Measurements from ENCODE around the gene CHST3.

DNA sequence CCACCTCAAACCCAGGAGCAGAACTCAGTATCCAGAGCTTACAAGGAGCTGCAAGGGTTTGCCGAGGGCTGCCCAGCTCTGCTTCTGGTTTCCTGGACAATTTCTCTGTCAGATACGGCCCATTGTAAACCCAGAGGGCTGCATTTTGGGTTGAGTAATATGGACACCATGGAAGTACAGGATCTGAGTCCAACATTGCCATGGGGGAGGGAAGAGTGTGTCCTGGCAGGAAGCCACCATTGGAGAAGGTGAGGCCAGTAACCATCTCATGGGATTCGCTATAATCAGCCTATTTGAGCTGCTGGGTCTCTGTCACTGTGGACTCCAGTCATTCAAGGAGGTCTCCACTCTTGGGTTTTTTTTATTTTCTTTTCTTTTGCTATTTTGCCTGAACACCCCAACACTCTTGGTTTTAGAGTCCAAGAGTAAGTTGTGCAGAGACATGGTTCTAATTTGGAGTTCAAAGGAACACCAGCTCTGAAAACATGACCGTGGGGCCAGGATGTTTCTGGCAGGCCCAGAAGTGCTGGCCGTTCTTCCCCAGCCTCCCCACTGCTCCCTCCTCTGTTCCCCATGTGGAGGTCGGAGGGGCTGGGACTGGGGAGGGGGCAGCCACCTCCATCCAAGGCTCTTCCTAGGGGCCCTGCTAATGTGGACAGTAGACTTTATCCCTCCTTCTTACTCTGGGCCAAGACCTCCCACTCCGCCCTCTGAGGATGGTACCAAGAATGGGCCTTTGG lies 46.2 kb downstream of the CHST3 start:
- TF ChIP-seq POLR2A (IDR thresholded peaks at IDR 0.05) = no peak
- TF ChIP-seq, protein P1, sequence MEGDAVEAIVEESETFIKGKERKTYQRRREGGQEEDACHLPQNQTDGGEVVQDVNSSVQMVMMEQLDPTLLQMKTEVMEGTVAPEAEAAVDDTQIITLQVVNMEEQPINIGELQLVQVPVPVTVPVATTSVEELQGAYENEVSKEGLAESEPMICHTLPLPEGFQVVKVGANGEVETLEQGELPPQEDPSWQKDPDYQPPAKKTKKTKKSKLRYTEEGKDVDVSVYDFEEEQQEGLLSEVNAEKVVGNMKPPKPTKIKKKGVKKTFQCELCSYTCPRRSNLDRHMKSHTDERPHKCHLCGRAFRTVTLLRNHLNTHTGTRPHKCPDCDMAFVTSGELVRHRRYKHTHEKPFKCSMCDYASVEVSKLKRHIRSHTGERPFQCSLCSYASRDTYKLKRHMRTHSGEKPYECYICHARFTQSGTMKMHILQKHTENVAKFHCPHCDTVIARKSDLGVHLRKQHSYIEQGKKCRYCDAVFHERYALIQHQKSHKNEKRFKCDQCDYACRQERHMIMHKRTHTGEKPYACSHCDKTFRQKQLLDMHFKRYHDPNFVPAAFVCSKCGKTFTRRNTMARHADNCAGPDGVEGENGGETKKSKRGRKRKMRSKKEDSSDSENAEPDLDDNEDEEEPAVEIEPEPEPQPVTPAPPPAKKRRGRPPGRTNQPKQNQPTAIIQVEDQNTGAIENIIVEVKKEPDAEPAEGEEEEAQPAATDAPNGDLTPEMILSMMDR (IDR thresholded peaks at IDR 0.05) = no peak
